GM13977 (cell line): ENCODE results near the gene PFKFB2.

Experiments used
- DNase-seq: peaks from one replicate; pipeline ENCODE4 v3.0.0; 2012; ENCODE audit warnings: low spot score
- CTCF ChIP-seq: IDR thresholded peaks from 2 replicates; pipeline ENCODE4 v1.5.1; 2012; ENCODE audit warnings: mild to moderate bottlenecking, control low read depth; ENCODE audit not compliant: insufficient read depth; ENCODE audit errors: extremely low read depth, missing control alignments
- in situ Hi-C: fragments of 300-500 bp; cut with MboI; formaldehyde crosslinking; loops from one replicate; pipeline ENCODE4 v1.12.0; 2022; ENCODE audit warnings: low sequenced_read_pairs, low pct_unique_long_range_greater_than_20kb, mixed read lengths, inconsistent platforms; ENCODE audit not compliant: unreplicated experiment

Gene PFKFB2

GRCh38 chr1:207009945-207010344, 43.1 kb upstream of the PFKFB2 start:
- no peak for DNase-seq
- in situ Hi-C loops: no loop called here
- no peak for TF ChIP-seq CTCF

GRCh38 chr1:207010726-207011125, 42.3 kb upstream of the PFKFB2 start:
- DNase-seq: no peak
- TF ChIP-seq CTCF: no peak
- in situ Hi-C loops: no loop called here

- no peak for DNase-seq
- no peak for TF ChIP-seq CTCF
- in situ Hi-C loops: no loop called here
Observed at GRCh38 chr1:207013321-207014085, 39.6 kb upstream of the PFKFB2 start.

GRCh38 chr1:207014728-207015127, 38.3 kb upstream of the PFKFB2 start:
- in situ Hi-C loops: no loop called here
- no peak for TF ChIP-seq CTCF
- no peak for DNase-seq

- in situ Hi-C loops: no loop called here
- no peak for DNase-seq
- no peak for TF ChIP-seq CTCF
Observed at GRCh38 chr1:207015791-207016190, 37.3 kb upstream of the PFKFB2 start.

- no peak for DNase-seq
- no peak for TF ChIP-seq CTCF
- in situ Hi-C loops: no loop called here
Observed at GRCh38 chr1:207017615-207018559, 35.2 kb upstream of the PFKFB2 start.
